ENCODE measurements around the gene MYH9.

- TF ChIP-seq, protein P1, sequence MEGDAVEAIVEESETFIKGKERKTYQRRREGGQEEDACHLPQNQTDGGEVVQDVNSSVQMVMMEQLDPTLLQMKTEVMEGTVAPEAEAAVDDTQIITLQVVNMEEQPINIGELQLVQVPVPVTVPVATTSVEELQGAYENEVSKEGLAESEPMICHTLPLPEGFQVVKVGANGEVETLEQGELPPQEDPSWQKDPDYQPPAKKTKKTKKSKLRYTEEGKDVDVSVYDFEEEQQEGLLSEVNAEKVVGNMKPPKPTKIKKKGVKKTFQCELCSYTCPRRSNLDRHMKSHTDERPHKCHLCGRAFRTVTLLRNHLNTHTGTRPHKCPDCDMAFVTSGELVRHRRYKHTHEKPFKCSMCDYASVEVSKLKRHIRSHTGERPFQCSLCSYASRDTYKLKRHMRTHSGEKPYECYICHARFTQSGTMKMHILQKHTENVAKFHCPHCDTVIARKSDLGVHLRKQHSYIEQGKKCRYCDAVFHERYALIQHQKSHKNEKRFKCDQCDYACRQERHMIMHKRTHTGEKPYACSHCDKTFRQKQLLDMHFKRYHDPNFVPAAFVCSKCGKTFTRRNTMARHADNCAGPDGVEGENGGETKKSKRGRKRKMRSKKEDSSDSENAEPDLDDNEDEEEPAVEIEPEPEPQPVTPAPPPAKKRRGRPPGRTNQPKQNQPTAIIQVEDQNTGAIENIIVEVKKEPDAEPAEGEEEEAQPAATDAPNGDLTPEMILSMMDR (conservative IDR thresholded peaks at IDR 0.05): no peak
- no peak for TF ChIP-seq EZH2 (IDR thresholded peaks at IDR 0.05; ENCODE audit: low read depth)
Observed at GRCh38 chr22:36291831-36292740, 95.7 kb downstream of the MYH9 start.
